GM12873 (cell line): ENCODE measurements around the gene CTRB2.

Experiments used
- TF ChIP-seq, protein P1 (sequence below): IDR thresholded peaks from 2 replicates; pipeline ENCODE4 v1.5.1; 2012; ENCODE audit warnings: low read depth, mild to moderate bottlenecking, moderate library complexity, low read length, control low read depth; ENCODE audit not compliant: insufficient read depth; ENCODE audit errors: missing control alignments

Gene CTRB2

GRCh38 chr16:75244844-75245758 lies 38.1 kb upstream of the CTRB2 start:
- TF ChIP-seq, protein P1, sequence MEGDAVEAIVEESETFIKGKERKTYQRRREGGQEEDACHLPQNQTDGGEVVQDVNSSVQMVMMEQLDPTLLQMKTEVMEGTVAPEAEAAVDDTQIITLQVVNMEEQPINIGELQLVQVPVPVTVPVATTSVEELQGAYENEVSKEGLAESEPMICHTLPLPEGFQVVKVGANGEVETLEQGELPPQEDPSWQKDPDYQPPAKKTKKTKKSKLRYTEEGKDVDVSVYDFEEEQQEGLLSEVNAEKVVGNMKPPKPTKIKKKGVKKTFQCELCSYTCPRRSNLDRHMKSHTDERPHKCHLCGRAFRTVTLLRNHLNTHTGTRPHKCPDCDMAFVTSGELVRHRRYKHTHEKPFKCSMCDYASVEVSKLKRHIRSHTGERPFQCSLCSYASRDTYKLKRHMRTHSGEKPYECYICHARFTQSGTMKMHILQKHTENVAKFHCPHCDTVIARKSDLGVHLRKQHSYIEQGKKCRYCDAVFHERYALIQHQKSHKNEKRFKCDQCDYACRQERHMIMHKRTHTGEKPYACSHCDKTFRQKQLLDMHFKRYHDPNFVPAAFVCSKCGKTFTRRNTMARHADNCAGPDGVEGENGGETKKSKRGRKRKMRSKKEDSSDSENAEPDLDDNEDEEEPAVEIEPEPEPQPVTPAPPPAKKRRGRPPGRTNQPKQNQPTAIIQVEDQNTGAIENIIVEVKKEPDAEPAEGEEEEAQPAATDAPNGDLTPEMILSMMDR: no peak

- TF ChIP-seq, protein P1: peak; percentile 11
Observed at GRCh38 chr16:75244225-75244809, 37.4 kb upstream of the CTRB2 start.

DNA sequence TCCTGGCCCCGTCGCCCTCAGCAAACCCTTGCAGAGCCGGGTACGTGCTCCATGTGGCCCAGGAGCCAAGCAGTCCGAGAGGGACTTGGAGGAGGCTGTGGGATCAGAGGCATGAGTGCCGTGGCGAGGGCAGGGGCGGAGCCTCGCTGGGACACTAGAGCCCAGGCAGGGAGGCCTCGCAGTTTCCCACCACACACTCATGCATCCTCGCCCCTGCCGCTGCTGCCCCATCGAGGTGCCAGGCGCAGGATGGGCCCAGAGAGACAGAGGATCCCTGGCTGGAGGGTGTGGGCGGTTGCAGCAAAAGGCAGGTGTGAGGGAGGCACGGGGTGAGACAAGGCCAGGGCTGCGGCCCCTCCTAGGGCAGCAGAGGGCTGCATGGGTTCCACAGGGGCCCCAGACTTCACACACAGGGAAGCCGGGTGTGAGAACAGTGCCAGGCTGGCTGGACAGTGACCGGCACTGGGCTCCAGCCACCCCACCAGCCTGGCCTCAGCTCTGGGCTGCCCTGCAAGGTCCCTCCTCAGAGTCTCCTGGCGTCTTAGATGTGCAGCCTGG lies 36.8 kb upstream of the CTRB2 start:
- TF ChIP-seq, protein P1: no peak

DNA sequence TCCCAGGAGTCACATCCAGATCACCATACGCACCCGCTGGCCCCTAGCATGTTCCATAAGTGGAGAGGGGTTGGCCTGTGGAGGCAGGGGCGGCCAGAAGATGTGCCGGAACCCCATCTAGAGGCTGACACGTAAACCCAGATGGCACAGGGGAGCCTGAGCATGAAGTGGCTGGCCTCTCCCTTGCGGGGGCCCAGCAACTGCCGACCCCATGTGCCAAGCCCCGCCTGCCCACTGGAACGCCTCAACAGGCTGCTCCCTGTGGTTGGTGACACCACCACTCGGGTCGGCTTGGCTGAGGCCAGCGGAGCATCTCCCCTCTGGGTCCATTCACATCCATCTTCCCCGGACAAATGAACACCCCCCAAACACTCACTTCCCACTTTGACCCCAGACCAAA lies 35.0 kb upstream of the CTRB2 start:
- TF ChIP-seq, protein P1: no peak

DNA sequence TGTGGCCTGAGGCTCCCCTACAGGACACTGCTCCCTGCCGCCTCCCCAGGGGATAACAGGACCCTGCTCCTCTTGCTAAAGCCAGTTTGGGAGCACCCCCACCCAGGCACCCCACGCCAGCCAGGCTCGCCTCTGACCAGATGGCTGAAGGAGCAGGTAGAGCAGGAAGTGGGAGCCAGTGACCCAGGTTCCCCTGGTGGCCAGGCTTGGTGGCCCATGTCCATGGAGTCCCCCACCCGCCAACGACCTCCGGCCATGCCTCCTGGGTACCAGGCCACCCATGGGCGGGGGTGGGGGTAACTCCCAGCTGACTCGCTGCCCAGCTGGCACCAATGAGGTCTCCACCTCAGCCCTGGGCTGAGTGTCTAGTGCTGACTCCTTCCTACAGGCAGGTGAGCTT lies 34.5 kb upstream of the CTRB2 start:
- TF ChIP-seq, protein P1: no peak

GRCh38 chr16:75239542-75240122 lies 32.7 kb upstream of the CTRB2 start:
- TF ChIP-seq, protein P1: no peak
